GM12801 (cell line): Measurements from ENCODE around the gene HMGCL.

Experiments
- TF ChIP-seq, protein P1 (sequence below): IDR thresholded peaks from one replicate; pipeline ENCODE4 v1.5.1; 2011; ENCODE audit warnings: control low read depth; ENCODE audit not compliant: insufficient read length; ENCODE audit errors: extremely low read depth

HMGCL gene

DNA sequence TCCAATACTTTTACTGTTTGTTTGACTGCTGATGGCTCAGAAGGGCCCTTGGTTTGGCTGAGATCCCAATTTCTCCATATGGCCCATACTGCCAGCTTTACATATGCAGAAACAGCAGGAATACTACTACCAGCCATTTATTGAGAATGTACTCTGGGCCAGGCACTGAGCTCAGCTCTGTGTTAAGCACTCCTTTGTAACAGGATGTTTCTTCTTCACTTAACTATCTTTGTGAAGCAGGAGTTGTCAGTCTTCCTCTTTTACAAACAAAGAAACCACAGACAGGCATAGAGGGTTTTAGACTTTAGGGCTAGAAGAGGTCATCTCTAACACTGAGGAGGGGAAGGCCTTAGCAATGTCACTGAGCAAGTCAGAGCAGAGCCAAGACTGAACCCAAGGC, 8.3 kb downstream of the HMGCL start:
- TF ChIP-seq, protein P1, sequence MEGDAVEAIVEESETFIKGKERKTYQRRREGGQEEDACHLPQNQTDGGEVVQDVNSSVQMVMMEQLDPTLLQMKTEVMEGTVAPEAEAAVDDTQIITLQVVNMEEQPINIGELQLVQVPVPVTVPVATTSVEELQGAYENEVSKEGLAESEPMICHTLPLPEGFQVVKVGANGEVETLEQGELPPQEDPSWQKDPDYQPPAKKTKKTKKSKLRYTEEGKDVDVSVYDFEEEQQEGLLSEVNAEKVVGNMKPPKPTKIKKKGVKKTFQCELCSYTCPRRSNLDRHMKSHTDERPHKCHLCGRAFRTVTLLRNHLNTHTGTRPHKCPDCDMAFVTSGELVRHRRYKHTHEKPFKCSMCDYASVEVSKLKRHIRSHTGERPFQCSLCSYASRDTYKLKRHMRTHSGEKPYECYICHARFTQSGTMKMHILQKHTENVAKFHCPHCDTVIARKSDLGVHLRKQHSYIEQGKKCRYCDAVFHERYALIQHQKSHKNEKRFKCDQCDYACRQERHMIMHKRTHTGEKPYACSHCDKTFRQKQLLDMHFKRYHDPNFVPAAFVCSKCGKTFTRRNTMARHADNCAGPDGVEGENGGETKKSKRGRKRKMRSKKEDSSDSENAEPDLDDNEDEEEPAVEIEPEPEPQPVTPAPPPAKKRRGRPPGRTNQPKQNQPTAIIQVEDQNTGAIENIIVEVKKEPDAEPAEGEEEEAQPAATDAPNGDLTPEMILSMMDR: no peak

DNA sequence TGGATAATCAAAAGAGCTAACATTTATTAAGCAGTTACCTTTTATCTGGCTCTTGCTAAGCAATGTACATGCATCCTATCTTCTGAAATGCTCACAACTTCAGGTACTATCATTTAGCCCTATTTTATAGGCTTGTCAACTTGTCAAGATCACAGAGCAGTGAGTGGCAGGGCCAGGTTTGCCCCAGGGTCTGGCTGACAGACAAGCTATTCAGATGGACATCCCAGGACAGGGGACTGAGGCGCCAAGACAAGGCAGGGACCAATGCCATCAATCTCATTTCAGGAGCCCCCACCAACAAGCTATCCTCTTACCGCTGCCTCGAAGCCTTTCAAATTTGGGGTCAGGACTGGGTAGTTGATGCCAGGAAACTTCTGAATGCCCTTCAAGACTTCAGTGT, 8.9 kb downstream of the HMGCL start:
- TF ChIP-seq, protein P1: no peak

DNA sequence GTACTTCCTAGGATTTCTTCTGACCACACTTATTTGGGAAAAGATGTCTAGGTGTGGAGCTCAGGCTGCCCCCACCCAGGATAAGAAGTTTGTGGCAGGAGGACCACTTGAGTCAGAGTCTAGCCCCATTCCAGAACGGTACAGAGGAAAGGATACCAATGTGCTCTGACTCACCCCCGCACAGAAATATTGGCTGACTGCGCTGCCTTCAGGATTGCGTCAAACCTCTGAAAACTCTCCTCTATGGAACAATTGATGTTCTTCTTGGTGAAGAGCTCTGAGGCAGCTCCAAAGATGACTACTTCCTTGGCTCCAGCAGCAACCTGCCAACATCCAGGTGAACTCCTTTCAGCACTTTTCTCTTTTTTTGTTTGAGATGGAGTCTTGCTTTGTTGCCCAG, 11.2 kb downstream of the HMGCL start:
- TF ChIP-seq, protein P1: no peak

DNA sequence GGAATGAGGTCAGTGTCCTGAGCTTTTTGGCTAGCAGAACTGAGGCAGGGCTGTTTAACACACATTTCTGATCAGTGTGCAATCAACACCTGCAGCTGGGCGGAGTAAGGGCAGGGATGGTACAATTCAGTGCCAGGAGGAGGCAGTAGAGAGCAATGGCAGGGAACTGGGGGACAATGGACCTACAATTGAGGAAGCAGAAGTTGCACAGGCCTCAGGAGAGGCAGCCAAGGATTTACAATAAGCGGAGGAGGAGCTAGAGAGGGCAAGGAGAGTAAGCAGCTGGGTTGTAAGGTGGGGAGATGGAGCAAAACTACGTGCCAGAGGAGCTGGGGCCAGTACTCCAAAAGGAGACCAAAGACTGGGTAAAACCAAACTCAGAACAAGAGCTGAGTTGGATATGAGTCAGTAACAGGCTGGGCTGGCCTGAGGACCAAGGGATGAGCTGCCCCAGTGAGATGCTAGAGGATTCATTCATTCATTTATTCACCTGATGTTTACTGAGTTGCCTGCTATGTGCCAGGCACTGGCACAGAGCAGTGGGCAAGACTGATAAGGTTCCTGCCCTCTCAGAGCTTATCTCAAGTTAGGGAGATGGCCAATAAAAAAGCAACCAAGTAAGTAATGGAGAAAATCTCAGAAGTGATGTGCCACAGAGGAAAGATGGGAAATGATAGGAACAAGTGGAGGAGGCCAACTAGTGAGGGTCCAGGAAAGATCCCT, 14.2 kb downstream of the HMGCL start:
- TF ChIP-seq, protein P1: peak; percentile 22

DNA sequence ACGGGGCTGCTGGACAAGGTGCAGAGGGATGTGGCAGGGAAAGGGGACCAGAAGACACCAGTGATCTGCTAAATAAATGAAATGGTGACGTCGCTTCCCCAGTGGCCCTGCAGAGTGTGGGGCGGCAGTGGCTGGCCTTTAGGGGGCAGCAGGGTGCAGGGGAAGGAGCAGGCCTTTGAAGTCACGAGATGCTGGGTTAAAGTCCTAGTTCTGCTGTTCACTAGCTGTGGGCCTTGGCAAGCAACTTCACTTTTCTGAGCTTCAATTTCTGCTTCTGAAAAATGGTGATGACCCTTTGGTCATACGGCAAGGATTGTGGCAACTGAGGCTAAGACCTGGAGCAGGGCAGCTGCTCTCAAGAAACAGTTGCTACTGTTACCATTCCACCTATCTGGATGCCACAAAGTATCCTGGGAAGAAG, 15.5 kb downstream of the HMGCL start:
- TF ChIP-seq, protein P1: peak; percentile 65

DNA sequence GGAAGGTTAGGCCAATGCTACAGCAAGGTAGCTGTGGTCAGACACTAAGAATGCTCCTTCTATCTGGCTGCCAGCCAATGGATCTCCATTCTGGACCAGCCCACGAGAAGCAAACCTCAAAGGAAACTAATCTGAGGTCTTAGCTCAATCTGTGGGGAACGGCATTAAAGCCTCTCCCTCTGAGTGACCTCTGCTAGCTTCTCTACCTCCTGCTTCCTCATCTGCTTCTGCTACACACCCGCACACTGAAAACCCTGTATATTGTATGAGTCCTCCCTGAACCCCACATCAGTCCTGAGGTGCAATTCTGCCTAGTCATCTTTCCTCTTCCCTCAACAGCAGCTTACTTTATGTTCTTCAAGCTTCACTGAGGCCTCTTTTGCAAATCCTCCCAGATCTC, 17.8 kb downstream of the HMGCL start:
- TF ChIP-seq, protein P1: no peak

DNA sequence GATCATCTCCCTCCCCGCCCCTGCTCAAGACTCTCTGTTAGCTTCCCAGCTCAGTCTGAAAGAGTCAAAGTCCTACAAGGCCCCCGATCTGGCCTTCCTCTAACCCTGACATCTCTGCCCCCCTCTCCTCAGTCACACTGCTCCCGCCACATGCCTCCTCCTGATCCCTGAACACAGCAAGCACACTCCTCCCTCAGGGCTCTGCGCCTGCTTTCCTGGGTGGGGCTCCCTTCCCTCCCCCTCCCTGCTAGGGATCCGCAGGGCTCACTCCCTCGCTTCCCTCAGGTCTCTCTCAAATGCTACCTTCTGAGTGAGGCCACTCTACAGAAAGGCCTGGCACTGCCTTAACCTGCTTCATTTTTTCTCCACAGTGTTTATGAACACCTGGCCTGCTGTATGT, 18.9 kb downstream of the HMGCL start:
- TF ChIP-seq, protein P1: no peak
